Measurements from ENCODE around the gene METTL26. TPM values are rescaled to one million over a fixed set of nuclear protein-coding genes. Genes with fewer than 3 reads are reported as not detected.

METTL26 gene
- polyA plus RNA-seq, 2 of the 4 experiments (the other 2 are of a cell fraction), result 47.2 to 78.3 TPM

DNA sequence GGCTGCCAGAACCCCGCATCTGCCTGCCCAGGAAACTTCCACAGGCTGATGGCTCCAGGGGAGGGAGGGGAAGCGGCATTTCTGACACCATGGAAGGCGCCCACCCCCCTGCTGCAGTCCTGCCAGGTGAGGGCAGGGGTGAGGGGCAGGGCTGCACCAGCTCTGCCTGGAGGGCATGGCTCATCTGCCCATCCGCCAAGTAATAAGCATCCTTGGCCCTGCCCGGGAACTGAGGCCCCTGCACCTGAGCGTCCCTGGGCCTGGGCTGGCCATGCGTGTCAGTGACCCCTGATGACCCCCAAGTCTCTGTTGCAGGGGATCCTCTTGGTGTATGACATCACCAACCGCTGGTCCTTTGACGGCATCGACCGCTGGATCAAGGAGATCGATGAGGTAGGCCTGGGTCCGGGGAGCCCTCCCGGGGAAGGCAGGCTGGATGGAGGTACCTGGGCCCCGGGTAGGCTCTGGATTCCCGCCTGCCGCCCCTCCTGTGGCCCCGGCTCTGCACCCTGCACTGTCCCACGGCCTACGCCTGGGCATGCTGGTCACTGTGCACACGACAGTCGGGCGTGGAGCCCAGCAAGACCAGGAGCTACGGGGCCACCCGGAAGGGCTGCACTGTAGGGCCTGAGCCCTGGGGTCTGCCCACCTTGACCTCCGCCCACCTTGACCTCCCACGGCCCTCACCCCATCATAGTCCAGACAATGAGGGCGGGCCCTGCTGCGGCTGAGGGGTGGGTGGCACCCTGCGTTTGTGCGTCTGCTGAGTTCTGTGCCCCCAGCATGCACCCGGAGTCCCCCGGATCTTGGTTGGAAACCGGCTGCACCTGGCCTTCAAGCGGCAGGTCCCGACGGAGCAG, 10.8 kb downstream of the METTL26 start:
- H3K4me1 ChIP-seq, result peaks cover 51% of the 10 kb centered on the region
- 93% methylated on average over 29 of the region's 37 CpGs for WGBS (ENCODE audit: missing lambda C conversion rate)
- peak overlapping the region in 1 of 2 experiments; percentile 87; a peak in 2 of 6 replicates for H3K27ac ChIP-seq

DNA sequence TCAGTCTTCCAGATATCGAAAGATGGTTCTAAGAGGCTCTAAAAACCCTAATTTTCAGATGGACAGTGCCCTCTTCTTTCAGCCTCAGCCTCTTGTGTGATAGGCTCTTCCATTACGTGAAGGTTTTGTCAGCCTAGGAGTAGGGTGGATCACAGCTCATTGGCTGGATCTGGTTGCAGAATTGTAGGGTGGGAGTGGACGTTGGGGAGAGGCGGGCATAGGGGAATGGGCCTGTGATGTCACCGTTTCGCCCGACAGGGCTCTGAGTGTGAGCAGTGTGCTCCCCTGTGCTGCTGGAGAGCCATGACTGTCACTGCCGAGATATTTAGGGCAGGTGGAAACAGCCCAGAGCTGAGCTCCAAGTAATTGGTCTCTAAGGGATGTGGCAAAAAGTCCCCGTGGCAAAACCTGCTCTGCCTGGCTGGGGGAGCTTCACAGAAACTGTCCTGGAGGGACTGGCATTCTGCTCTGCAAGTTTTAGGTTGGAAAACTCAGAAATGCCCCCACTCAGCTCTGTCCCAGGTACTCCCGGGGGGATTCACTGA, 11.5 kb downstream of the METTL26 start:
- Histone ChIP-seq H3K27ac (peak overlapping the region in 1 of 2 experiments; percentile 8; a peak in 1 of 6 replicates), H3K4me1 (peaks cover 45% of the 10 kb centered on the region), H3K9me3 (no peaks in the 10 kb centered on the region), H3K4me3 (no peak overlapping the region), H3K4me2 (no peak overlapping the region)
- POLR2A ChIA-PET, result no interaction called here
- no peak for FAIRE-seq
- no peak for DNase-seq (ENCODE audit: low read depth in 1 of 2, low spot score in 1 of 2)
- 80% methylated on average over 10 of the region's 10 CpGs for WGBS (ENCODE audit: missing lambda C conversion rate)
- no peak for ATAC-seq
- CTCF ChIA-PET, result interaction anchor here (0.6 to 1.8 kb wide), 7 partner anchors 15 to 88 kb away, joined by 3 to 8 read pairs (median 4); partner anchors contain the start of gene RHOT2
- TF ChIP-seq EHMT2 (IDR thresholded peaks at IDR 0.05; ENCODE audit: low read depth) (no peak), RAD21 (conservative IDR thresholded peaks at IDR 0.05 in 1 of 2, IDR thresholded peaks at IDR 0.05 in 1 of 2) (no peak), TP53 (CRISPR knock-in tag; IDR thresholded peaks at IDR 0.05) (no peak)

More for the DNA sequence above, 10.8 kb downstream of the METTL26 start:
- ChIA-PET CTCF (interaction anchor here (0.6 to 2.0 kb wide), 8 partner anchors 18 to 559 kb away, joined by 3 to 8 read pairs (median 4); no protein-coding TSS in a partner anchor), POLR2A (no interaction called here)
- ATAC-seq (no peak), FAIRE-seq (no peak), DNase-seq (ENCODE audit: low read depth in 1 of 2, low spot score in 1 of 2) (no peak)
- no peak overlapping the region for H3K4me2 ChIP-seq
- no peak overlapping the region for H3K4me3 ChIP-seq
- no peaks in the 10 kb centered on the region for H3K9me3 ChIP-seq
- TF ChIP-seq CBX2 (IDR thresholded peaks at IDR 0.05; ENCODE audit: borderline replicate concordance, low read depth), result no peak
- no peak for TF ChIP-seq RARB (CRISPR knock-in tag; IDR thresholded peaks at IDR 0.05)
- no peak for TF ChIP-seq RAD21 (conservative IDR thresholded peaks at IDR 0.05 in 1 of 2, IDR thresholded peaks at IDR 0.05 in 1 of 2)
- no peak for TF ChIP-seq EHF (CRISPR knock-in tag; IDR thresholded peaks at IDR 0.05)
- no peak for TF ChIP-seq KDM1A (IDR thresholded peaks at IDR 0.05; ENCODE audit: low read depth)
- no peak for TF ChIP-seq MAZ (IDR thresholded peaks at IDR 0.05; ENCODE audit: borderline replicate concordance, low read depth, low read length)

DNA sequence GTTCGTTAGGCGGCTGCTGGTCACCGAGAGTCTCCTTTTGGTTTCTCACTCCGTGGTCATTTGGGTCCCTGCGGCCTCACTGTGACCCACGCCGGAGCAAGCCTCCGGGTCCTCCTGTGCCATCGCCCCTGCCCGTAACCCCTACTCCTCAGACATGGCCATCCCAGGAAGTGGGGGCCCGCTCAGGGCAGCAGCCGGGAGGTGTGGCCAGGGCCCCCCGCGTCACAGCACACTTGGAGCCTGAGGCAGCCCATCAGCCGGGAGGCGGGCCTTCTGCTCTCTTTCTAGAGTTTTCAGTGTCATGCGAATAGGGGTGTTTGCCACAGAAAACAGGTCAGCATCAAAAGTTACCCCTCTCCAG, 13.2 kb downstream of the METTL26 start:
- DNase-seq (ENCODE audit: low read depth in 1 of 2, low spot score in 1 of 2) (no peak), FAIRE-seq (no peak), ATAC-seq (no peak)
- ChIA-PET CTCF (interaction anchor here (1.2 kb wide), 1 partner anchor 23 kb away, joined by 4 read pairs; no protein-coding TSS in a partner anchor), POLR2A (interaction anchor here (0.6 to 1.7 kb wide), 3 partner anchors 13 to 143 kb away, joined by 4 to 8 read pairs (median 6); partner anchors contain the start of gene METTL26)
- peaks cover 41% of the 10 kb centered on the region for H3K4me1 ChIP-seq
- peak overlapping the region in 1 of 2 experiments; percentile 71; a peak in 2 of 6 replicates for H3K27ac ChIP-seq
- WGBS (ENCODE audit: missing lambda C conversion rate), result 96% methylated on average over 16 of the region's 17 CpGs
- no peaks in the 10 kb centered on the region for H3K9me3 ChIP-seq
- no peak overlapping the region for H3K4me3 ChIP-seq
- TF ChIP-seq, protein P1, sequence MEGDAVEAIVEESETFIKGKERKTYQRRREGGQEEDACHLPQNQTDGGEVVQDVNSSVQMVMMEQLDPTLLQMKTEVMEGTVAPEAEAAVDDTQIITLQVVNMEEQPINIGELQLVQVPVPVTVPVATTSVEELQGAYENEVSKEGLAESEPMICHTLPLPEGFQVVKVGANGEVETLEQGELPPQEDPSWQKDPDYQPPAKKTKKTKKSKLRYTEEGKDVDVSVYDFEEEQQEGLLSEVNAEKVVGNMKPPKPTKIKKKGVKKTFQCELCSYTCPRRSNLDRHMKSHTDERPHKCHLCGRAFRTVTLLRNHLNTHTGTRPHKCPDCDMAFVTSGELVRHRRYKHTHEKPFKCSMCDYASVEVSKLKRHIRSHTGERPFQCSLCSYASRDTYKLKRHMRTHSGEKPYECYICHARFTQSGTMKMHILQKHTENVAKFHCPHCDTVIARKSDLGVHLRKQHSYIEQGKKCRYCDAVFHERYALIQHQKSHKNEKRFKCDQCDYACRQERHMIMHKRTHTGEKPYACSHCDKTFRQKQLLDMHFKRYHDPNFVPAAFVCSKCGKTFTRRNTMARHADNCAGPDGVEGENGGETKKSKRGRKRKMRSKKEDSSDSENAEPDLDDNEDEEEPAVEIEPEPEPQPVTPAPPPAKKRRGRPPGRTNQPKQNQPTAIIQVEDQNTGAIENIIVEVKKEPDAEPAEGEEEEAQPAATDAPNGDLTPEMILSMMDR (IDR thresholded peaks at IDR 0.05), result no peak
- TF ChIP-seq MAZ (IDR thresholded peaks at IDR 0.05; ENCODE audit: borderline replicate concordance, low read depth, low read length) (no peak), FOSL2 (IDR thresholded peaks at IDR 0.05) (no peak), FOSL2 (CRISPR knock-in tag; IDR thresholded peaks at IDR 0.05) (no peak), CBX2 (IDR thresholded peaks at IDR 0.05; ENCODE audit: borderline replicate concordance, low read depth) (no peak), EHMT2 (IDR thresholded peaks at IDR 0.05; ENCODE audit: low read depth) (no peak), JUN (IDR thresholded peaks at IDR 0.05) (no peak)
- TF ChIP-seq, protein P2, sequence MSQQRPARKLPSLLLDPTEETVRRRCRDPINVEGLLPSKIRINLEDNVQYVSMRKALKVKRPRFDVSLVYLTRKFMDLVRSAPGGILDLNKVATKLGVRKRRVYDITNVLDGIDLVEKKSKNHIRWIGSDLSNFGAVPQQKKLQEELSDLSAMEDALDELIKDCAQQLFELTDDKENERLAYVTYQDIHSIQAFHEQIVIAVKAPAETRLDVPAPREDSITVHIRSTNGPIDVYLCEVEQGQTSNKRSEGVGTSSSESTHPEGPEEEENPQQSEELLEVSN (IDR thresholded peaks at IDR 0.05; ENCODE audit: borderline replicate concordance, low read depth), result no peak
- TF ChIP-seq, protein P3, sequence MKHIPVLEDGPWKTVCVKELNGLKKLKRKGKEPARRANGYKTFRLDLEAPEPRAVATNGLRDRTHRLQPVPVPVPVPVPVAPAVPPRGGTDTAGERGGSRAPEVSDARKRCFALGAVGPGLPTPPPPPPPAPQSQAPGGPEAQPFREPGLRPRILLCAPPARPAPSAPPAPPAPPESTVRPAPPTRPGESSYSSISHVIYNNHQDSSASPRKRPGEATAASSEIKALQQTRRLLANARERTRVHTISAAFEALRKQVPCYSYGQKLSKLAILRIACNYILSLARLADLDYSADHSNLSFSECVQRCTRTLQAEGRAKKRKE (CRISPR knock-in tag; IDR thresholded peaks at IDR 0.05; ENCODE audit: low read depth), result no peak
- H3K4me2 ChIP-seq, result peak overlapping the region; percentile 69

All from A549 (cell line).